NCI-H526 (cell line): ENCODE results near the gene PHPT1.
A peak's percentile ranks its signal among the peaks of the same experiment; 100 is the strongest.

Source experiments
- DNase-seq, 2 experiments: peaks; one replicate each; lab custom pipeline; 2025; lab: John Stamatoyannopoulos, UW

Gene PHPT1

DNA sequence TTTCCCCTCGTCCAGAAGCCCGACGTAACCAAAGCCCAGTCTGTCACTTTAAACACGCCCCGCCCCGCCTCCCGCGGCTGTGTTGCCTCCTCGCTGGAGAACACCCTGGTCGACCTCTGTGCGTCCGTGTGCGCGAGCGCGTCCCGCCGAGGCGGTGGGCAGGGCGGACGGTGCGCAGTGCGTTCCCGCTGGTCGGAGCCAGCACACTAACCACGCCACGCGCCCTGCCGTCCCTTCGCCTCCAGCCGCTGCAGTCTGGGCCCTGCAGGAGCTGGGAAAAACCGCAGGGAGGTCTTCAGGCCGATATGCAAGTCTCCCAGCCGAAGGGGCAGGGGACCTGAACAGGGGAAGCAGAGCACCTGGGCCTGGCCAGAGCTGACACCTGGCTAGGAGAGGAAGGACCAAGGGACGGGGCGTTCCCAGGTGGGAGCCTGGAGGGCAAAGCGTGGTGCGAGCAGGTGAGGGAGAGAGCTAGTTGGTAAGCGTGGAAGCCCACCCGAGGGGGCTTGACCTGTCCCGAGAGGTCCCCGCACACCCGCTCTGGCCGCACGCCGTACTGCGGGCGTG, 1.3 kb upstream of the PHPT1 start:
- peak; percentile 45 to 76 for DNase-seq

DNA sequence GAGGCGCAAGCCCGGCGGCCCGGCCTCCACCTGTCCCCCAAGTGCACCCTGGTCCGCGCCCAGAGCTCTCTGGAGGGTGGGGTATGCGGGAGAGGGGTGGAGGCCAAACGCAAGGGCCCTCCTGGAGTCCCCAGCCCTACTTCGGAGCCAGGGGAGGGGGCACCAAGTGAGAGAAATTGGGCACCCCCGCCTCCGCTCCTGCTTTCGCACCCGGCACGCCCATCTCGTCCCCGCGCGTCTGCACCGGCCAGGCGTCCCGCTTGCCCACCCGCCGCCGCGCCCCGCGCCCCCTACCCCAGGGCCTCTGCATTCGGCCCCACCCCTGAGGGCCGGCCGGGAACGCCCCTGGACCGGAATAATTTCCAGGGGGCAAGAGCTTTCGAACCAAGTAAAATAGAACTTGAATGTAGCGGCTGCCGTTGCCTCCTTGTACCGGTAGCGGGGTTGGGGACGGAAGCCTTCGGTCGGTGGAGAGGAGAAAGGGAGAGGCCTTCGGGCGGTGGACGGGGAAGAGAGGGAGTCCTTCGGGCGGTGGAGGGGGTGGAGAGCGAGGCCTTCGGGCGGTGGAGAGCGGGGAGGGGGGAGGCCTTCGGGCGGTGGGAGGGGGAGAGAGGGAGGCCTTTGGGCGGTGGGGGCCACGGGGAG, 694 bp upstream of the PHPT1 start:
- DNase-seq, result peak; percentile 62 to 65

DNA sequence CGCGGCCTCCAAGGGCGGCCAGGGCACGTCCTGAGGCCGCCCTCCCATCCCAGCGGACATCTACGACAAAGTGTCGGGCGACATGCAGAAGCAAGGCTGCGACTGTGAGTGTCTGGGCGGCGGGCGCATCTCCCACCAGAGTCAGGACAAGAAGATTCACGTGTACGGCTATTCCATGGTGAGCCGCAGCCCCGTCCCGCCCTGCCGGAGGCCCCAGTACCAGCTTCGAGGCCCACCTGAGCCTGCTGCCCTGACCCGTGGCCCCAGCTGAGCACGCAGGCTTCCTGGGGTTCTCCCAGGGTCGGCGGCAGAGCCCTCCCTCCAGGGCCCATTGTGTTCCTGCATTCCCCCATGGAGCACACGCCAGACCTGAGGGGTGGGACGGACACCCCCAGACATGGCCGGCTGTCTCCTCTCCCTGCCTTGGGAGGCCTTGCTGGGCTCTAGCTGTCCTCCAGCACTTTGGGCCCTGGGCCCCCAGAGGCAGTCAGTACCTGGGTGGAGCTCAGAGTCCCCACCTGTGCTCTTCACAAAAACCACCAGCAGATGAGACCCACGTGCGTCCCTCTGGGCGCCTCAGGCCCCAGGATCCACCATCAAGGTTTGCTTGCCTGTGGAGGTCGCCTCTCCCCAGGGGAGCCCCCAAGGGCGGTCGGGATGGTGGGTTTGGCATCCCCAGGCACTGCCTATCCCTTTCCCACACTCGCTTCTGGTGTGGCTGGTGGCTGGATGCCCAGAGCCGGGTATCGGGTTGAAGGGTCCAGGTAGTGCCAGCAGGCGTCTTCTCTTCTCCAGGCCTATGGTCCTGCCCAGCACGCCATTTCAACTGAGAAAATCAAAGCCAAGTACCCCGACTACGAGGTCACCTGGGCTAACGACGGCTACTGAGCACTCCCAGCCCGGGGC, 1.0 kb downstream of the PHPT1 start:
- no peak for DNase-seq

DNA sequence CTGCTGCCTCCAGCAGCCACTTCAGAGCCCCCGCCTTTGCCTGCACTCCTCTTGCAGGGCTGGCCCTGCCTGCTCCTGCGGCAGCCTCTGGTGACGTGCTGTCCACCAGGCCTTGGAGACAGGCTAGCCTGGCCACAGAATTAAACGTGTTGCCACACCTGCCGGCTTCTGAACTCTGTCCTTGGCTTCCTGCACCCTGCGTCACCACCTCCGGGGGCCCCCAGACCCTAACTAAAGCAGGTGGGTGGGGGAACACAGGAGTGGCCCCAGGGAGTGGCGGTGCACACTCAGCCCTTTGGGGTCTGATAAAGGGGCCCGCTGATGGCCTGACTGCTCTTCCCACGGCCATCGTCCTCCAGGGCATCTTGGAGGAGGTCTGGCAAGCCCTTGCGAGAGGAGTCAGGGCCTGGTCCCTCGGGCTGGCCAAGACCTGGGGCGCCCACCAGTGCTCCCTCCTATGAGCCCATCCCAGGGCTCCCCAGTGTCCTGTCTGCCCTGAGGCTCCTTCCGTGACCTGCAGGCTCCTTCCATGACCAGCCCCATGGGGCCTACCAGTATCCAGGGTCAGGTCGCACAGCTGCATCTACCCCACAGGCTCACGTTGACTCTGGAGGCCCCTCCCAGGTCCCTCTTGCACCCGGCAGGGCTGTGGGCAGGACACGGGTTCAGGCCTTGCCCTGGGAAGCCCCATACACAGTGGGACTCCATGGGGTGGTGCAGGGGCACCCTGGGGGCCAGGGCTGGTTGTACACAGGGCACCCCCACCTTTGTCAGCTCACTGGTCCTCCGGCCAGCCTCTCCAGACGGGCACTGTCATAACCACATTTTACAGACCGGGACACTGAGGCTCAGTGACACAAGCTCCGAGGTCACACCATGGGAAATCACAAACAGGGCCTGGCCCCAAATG, 1.9 kb downstream of the PHPT1 start:
- no peak for DNase-seq

DNA sequence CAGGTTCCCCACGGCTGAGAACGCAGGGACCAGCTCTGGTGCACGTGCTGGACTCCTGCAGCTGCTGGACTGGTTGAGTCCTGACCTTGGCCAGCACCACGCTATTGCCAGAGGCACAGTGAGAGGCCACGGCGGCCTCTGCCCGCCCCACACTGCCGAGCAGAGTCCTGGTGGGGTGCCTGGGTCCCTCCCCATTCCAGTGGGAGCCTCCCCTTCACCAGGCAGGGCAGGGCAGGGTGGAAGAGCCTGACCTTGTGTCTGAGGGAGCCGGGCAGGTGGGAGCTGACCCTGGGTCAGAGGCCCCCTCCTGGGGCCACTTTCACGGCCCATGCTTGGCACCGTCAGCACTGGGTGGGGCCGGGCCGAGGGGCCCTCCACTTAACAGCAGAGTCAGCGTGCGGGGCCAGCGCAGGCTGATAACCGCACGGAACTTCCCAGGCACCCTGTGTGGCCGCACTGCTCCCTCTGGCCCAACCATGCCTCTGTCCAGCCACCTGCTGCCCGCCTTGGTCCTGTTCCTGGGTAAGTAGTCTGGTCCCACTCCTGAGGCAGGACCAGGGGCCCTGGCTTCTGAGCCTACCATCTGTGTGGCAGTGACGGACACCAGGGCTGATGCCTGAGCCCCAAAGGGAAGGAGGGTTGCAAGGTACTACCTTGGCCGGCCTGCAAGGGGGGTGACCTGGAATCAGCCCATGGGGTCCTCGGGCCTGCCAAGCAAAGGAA, 2.9 kb downstream of the PHPT1 start, which contains the start of gene MAMDC4:
TSS of gene MAMDC4 (plus strand) at position 406 of the 723 bp plus-strand sequence. CDS start at position 477, 71 bp downstream.
- no peak for DNase-seq

DNA sequence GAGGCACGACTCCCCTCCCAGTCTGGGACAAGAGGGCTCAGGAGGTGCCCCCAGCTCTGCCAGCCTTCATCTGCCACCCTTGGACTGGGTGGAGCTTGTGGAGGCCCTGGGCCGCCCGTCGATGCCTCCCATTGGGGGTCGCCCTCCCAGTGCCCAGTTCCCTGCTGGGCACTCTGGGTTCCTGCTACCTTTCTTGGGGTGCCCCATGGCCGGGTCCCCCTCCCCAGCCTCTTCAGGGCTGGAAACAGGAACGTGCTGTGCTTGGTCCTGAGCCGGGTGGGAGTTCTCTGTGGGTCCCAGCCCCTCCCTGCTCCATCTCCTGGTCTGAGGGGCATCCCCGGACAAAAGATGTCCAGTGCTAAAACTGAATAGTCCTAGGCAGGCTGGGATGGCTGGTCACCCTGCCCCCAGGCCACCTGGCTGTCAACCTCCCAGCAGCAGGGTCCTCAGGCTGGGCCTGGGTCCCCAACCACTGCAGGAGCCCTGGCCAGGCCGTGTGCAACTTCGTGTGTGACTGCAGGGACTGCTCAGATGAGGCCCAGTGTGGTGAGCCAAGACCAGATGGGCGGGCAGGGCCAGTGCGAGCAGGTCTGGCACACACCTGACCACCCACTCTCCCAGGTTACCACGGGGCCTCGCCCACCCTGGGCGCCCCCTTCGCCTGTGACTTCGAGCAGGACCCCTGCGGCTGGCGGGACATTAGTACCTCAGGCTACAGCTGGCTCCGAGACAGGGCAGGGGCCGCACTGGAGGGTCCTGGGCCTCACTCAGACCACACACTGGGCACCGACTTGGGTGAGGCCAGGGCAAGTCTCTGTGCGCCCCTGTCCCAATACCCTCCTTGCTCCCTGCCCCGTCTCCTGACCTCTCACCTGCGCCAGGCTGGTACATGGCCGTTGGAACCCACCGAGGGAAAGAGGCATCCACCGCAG, 3.7 kb downstream of the PHPT1 start:
- no peak for DNase-seq

DNA sequence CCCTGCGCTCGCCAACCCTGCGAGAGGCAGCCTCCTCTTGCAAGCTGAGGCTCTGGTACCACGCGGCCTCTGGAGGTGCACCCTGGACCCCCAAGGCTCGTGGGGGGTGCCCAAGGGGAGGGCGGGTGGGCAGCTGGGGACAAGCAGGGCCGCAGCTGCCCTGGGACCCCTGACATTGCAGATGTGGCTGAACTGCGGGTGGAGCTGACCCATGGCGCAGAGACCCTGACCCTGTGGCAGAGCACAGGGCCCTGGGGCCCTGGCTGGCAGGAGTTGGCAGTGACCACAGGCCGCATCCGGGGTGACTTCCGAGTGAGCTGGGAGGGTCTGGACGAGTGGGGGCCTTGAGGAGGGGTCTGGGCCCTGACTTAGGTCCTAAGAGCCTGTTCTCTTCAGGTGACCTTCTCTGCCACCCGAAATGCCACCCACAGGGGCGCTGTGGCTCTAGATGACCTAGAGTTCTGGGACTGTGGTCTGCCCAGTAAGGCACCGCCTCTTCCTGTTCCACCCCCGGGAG, 4.4 kb downstream of the PHPT1 start:
- DNase-seq, result no peak

DNA sequence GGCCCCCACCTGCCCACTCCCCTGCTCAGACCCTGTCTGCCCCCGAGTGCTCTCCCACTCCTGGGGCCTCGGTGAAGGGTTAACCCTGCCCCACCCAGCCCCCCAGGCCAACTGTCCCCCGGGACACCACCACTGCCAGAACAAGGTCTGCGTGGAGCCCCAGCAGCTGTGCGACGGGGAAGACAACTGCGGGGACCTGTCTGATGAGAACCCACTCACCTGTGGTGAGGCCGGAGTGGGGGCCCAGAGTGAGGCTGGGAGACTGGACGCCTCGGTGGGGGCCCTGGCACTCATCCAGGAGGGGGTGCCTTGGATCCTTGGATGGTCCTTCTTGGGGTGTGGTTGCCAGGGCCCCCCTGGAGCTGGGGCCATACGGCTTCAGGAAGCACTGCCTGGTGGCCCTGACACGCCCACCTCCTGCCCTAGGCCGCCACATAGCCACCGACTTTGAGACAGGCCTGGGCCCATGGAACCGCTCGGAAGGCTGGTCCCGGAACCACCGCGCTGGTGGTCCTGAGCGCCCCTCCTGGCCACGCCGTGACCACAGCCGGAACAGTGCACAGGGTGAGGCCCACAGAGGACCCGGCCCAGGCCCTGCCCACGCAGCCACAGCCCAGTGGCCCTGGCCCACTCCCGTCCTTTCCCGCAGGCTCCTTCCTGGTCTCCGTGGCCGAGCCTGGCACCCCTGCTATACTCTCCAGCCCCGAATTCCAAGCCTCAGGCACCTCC, 5.1 kb downstream of the PHPT1 start:
- DNase-seq, result no peak

DNA sequence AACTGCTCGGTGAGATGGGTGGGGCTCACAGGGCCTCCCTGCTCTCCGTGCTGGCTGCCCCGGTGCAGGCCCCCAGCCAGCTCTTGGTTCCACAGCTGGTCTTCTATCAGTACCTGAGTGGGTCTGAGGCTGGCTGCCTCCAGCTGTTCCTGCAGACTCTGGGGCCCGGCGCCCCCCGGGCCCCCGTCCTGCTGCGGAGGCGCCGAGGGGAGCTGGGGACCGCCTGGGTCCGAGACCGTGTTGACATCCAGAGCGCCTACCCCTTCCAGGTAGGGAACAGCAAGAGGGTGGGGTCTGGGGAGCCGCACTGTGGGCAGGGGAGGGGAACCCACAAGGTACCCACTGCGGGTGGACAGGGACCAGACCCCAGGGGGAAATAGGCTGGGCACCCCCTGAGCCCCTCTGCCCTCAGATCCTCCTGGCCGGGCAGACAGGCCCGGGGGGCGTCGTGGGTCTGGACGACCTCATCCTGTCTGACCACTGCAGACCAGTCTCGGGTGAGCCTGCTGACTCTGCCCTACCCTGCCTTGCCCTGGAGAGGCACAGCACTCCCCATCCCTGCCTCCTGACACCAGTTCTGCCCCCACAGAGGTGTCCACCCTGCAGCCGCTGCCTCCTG, 5.7 kb downstream of the PHPT1 start:
- DNase-seq, result no peak

DNA sequence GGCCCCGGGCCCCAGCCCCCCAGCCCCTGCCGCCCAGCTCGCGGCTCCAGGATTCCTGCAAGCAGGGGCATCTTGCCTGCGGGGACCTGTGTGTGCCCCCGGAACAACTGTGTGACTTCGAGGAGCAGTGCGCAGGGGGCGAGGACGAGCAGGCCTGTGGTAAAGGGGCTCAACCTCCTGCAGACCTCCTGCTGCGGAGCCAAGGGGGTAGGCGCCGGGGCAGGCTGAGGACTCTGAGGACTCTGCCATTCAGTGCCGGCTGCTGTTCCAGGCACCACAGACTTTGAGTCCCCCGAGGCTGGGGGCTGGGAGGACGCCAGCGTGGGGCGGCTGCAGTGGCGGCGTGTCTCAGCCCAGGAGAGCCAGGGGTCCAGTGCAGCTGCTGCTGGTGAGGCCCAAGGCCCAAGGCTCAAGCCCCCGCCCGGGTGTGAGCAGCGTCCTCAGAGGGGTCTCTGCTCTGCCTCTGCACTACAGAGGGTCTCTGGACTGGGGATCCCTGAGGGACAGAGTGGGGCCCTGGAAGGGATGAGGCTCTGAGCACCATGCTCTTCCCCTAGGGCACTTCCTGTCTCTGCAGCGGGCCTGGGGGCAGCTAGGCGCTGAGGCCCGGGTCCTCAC, 6.4 kb downstream of the PHPT1 start:
- DNase-seq, result no peak

DNA sequence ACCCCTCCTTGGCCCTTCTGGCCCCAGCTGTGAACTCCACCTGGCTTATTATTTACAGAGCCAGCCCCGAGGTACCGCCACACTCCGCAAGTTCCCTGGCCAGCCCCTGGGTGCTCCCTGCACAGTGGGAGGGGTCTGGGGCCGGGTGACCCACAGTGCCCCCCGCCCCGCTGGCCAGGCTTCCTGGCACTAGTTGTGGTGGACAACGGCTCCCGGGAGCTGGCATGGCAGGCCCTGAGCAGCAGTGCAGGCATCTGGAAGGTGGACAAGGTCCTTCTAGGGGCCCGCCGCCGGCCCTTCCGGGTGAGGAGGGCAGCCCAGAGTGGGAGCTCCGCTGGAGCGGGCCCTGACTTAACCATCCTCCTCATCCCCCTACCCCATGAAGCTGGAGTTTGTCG, 6.9 kb downstream of the PHPT1 start:
- DNase-seq, result no peak

DNA sequence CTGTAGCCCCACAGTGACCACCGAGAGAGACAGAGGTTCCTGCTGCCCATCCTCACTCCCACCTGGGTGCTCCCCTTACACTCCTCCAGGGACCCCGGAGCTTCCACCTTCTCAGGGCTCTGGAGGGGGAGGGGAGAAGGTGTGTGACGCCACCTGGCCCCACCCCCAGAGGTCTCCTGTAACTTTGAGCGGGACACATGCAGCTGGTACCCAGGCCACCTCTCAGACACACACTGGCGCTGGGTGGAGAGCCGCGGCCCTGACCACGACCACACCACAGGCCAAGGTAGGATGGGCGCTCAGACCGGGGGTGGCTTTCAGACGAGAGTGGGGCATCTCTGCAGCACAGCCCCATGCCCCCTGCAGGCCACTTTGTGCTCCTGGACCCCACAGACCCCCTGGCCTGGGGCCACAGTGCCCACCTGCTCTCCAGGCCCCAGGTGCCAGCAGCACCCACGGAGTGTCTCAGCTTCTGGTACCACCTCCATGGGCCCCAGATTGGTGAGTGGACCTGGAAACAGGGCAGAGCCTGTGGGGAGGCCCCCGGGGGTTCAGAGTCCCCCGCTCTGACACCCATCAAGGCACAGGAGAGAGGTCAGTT, 7.4 kb downstream of the PHPT1 start:
- DNase-seq, result no peak

DNA sequence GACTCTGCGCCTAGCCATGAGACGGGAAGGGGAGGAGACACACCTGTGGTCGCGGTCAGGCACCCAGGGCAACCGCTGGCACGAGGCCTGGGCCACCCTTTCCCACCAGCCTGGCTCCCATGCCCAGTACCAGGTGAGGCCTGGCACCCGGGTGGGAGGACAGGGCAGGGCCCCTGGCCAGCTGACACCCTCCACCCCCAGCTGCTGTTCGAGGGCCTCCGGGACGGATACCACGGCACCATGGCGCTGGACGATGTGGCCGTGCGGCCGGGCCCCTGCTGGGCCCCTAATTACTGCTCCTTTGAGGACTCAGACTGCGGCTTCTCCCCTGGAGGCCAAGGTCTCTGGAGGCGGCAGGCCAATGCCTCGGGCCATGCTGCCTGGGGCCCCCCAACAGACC, 8.0 kb downstream of the PHPT1 start:
- DNase-seq, result no peak

DNA sequence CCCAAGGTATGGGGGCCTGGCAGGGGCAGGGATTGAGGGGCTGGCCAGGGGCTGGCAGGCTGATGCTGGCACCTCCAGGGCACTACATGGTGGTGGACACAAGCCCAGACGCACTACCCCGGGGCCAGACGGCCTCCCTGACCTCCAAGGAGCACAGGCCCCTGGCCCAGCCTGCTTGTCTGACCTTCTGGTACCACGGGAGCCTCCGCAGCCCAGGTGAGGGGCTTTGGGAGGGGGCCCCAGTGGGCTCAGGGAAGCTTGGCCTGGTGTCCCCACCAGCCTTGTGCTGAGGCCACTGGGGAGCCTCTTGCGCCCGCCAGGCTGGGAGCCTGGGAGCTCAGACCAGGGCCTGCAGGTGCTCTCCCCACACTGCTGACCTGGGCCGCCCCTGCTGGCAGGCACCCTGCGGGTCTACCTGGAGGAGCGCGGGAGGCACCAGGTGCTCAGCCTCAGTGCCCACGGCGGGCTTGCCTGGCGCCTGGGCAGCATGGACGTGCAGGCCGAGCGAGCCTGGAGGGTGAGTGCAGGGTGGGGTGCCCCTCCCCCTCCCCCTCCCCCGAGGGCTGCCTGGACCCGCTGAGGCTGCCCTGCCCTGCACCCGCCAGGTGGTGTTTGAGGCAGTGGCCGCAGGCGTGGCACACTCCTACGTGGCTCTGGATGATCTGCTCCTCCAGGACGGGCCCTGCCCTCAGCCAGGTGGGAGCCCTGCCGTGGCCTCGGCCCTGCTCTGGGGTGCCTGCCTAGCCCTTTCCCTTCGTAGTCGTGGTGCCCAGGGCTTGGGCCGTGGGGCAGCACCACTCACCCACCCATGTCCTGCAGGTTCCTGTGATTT, 8.6 kb downstream of the PHPT1 start:
- no peak for DNase-seq

DNA sequence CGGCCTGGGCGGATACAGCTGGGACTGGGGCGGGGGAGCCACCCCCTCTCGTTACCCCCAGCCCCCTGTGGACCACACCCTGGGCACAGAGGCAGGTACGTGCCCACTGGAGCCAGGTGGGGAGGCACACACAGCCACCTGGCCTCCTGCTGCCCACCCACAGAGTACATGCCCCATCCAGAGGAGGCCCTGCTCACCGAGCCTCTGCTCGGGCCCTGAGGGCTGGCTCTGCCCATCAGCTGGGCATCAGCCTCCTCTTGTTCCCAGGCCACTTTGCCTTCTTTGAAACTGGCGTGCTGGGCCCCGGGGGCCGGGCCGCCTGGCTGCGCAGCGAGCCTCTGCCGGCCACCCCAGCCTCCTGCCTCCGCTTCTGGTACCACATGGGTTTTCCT, 9.2 kb downstream of the PHPT1 start:
- DNase-seq, result no peak

DNA sequence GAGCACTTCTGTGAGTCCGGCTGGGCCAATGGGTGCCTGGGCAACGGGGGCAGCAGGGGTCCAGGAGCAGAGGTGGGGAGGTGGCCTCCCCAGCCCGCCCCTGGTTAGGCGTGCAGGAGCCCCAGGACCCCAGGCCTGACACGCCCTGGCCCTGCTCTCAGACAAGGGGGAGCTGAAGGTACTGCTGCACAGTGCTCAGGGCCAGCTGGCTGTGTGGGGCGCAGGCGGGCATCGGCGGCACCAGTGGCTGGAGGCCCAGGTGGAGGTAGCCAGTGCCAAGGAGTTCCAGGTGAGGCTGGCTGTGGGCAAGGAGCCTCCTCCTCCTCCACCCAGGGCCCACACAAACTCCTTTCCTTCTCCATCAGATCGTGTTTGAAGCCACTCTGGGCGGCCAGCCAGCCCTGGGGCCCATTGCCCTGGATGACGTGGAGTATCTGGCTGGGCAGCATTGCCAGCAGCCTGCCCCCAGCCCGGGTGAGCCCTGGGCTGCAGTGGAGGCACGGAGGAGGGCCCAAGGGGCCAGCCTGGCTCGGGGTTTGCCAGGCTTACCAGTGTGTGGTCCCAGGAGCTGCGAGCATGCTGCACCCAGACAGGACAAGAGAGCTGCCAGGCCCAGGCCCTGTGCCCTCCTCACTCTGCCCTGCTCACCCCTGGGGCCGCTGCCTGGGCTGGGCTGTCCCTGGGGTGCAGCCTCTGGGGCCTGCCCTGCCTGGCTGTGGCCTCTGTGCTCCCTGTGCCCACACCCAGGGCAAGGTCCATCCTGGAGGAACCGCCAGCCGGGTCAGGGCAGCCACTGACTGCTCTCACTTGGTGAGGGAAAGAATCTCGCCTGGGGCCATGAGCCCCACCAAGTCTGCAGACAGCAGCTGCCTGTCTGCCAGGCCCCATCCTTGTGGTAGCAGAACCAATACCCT, 9.9 kb downstream of the PHPT1 start:
- DNase-seq, result no peak
